Activated CD4-positive, alpha-beta T cell treated with anti-CD3 and anti-CD28 coated beads, Interleukin-2, amount 50 U/mL, for 4 hours (primary cell): ENCODE data around the gene B4GALT3.

ENCODE experiments used
- DNase-seq, 2 experiments: peaks; one replicate each; pipeline ENCODE4 v3.0.0-alpha.2; 2020

B4GALT3 gene

DNA sequence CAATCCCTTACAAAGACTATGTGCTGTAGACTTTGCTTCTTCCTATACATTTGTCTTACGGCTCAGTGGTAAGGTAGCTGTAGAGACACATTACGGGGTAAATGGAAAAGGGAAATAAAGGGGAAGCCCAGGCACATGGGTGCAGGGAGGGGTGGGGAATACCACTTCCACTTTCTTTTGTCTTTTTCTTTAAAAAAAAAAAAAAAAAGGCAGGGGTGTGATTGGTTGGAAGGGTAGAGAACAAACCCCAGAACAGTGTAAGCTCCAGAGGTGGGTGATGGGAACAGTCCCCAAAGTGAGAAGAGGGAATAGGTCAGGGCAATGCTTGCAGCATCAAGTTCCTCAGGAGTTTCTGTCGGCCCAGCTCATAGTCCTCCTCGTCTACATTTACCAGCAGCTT lies 55.5 kb downstream of the B4GALT3 start:
- DNase-seq, result no peak
